Neutrophil (primary cell): ENCODE results near the gene TMEM30B.

ENCODE experiments used
- H3K27ac ChIP-seq: fragments of 200-600 bp; sonication (generic); 2 replicates; pipeline ENCODE4 v1.5.1; 2016; ENCODE audit warnings: mild to moderate bottlenecking, moderate library complexity
- H3K27me3 ChIP-seq: fragments of 200-600 bp; sonication (generic); 2 replicates; pipeline ENCODE4 v1.6.0; 2016; ENCODE audit warnings: mild to moderate bottlenecking
- H3K36me3 ChIP-seq: fragments of 200-600 bp; sonication (generic); 2 replicates; pipeline ENCODE4 v1.5.1; 2017
- H3K4me1 ChIP-seq, 2 experiments: fragments of 200-600 bp in 1 of 2; sonication (generic) in 1 of 2; 1 replicate in 1 of 2; 2 replicates in 1 of 2; pipeline versions ENCODE4 v1.5.1 to v1.6.1; 2013 to 2016; ENCODE audit warnings: low read depth in 1 of 2, low read length in 1 of 2, mild to moderate bottlenecking in 1 of 2, moderate library complexity in 1 of 2; ENCODE audit not compliant: control insufficient read depth in 1 of 2, insufficient read depth in 1 of 2
- H3K4me3 ChIP-seq, 2 experiments: fragments of 200-600 bp in 1 of 2; sonication (generic) in 1 of 2; 1 replicate in 1 of 2; 2 replicates in 1 of 2; pipeline ENCODE4 v1.5.1; 2013 to 2016; ENCODE audit warnings: low read depth in 1 of 2, low read length in 1 of 2, mild to moderate bottlenecking in 1 of 2, moderate library complexity in 1 of 2
- H3K9me3 ChIP-seq: fragments of 200-600 bp; sonication (generic); 2 replicates; pipeline ENCODE4 v1.5.1; 2016
- CTCF ChIP-seq: fragments of 200-600 bp; sonication (generic); IDR thresholded peaks from 2 replicates; pipeline ENCODE4 v1.5.1; 2016; ENCODE audit warnings: antibody characterized with exemption

The TMEM30B gene

GRCh38 chr14:61258985-61259384, 22.2 kb downstream of the TMEM30B start:
- TF ChIP-seq CTCF = no peak
- no peaks in the 10 kb centered on the region for H3K9me3 ChIP-seq
- H3K4me3 ChIP-seq = no peak overlapping the region
- H3K27me3 ChIP-seq = peaks cover 55% of the 10 kb centered on the region
- no peaks in the 10 kb centered on the region for H3K36me3 ChIP-seq
- no peaks in the 10 kb centered on the region for H3K4me1 ChIP-seq
- no peak overlapping the region for H3K27ac ChIP-seq

GRCh38 chr14:61257469-61258057, 23.6 kb downstream of the TMEM30B start:
- no peaks in the 10 kb centered on the region for H3K9me3 ChIP-seq
- H3K36me3 ChIP-seq = no peaks in the 10 kb centered on the region
- H3K27me3 ChIP-seq = peaks cover 44% of the 10 kb centered on the region
- H3K4me3 ChIP-seq = no peak overlapping the region
- no peak overlapping the region for H3K27ac ChIP-seq
- H3K4me1 ChIP-seq = peaks cover 5 to 10% of the 10 kb centered on the region in 2 experiments
- no peak for TF ChIP-seq CTCF

- H3K36me3 ChIP-seq = no peaks in the 10 kb centered on the region
- H3K27me3 ChIP-seq = peaks cover 49% of the 10 kb centered on the region
- no peak for TF ChIP-seq CTCF
- H3K4me1 ChIP-seq = peaks cover 5 to 10% of the 10 kb centered on the region in 2 experiments
- no peak overlapping the region for H3K27ac ChIP-seq
- no peaks in the 10 kb centered on the region for H3K9me3 ChIP-seq
- no peak overlapping the region for H3K4me3 ChIP-seq
Measured at GRCh38 chr14:61256826-61257468, 24.2 kb downstream of the TMEM30B start.

GRCh38 chr14:61255968-61256367, 25.2 kb downstream of the TMEM30B start:
- H3K27me3 ChIP-seq = peaks cover 53% of the 10 kb centered on the region
- no peak overlapping the region for H3K27ac ChIP-seq
- H3K9me3 ChIP-seq = no peaks in the 10 kb centered on the region
- no peak for TF ChIP-seq CTCF
- peaks cover 5 to 10% of the 10 kb centered on the region in 2 experiments for H3K4me1 ChIP-seq
- no peak overlapping the region for H3K4me3 ChIP-seq
- H3K36me3 ChIP-seq = no peaks in the 10 kb centered on the region

- H3K4me3 ChIP-seq = no peak overlapping the region
- peaks cover 5 to 10% of the 10 kb centered on the region in 2 experiments for H3K4me1 ChIP-seq
- no peak overlapping the region for H3K27ac ChIP-seq
- no peak for TF ChIP-seq CTCF
- no peaks in the 10 kb centered on the region for H3K9me3 ChIP-seq
- no peaks in the 10 kb centered on the region for H3K36me3 ChIP-seq
- H3K27me3 ChIP-seq = peaks cover 47% of the 10 kb centered on the region
Measured at GRCh38 chr14:61254808-61255526, 26.2 kb downstream of the TMEM30B start.
